H1 (cell line): ENCODE results near the gene CWC27. TPM values are rescaled to one million over a fixed set of nuclear protein-coding genes. Genes with fewer than 3 reads are reported as not detected.

Experiments
- CTCF ChIA-PET: fragments of 300-600 bp; sonication (Branson Sonifier 250); formaldehyde crosslinking; loops from one replicate; lab custom pipeline; 2021; ENCODE audit not compliant: partially characterized antibody; lab: Charles Lee
- POLR2A ChIA-PET: fragments of 300-600 bp; sonication (Branson Sonifier 250); formaldehyde crosslinking; loops from one replicate; lab custom pipeline; 2021; ENCODE audit warnings: inconsistent platforms; ENCODE audit not compliant: partially characterized antibody; lab: Charles Lee
- DNase-seq, 2 experiments: peaks; one replicate each; pipeline versions ENCODE4 v3.0.0 to v3.0.0-alpha.2; 2010 to 2022; ENCODE audit warnings: low spot score in 2 of 2, low read depth in 1 of 2, mixed read lengths in 1 of 2
- FAIRE-seq: peaks from 2 replicates; lab custom pipeline; 2011; peaks lifted over from hg19 to GRCh38; lab: Jason Lieb, UNC
- H2AFZ ChIP-seq: 2 replicates; pipeline ENCODE4 v1.8.1; 2012; ENCODE audit warnings: low read length, inconsistent platforms
- H2AK5ac ChIP-seq: 2 replicates; pipeline ENCODE4 v1.6.1; 2013; ENCODE audit warnings: low read depth, low read length
- H2BK120ac ChIP-seq: replicated peaks from 2 replicates; pipeline ENCODE3; 2013; ENCODE audit warnings: low read depth, low read length, inconsistent platforms
- H2BK12ac ChIP-seq: 2 replicates; pipeline ENCODE4 v1.6.1; 2013; ENCODE audit warnings: low read depth, low read length
- H2BK15ac ChIP-seq: 2 replicates; pipeline ENCODE4 v1.6.1; 2013; ENCODE audit warnings: low read length
- H2BK20ac ChIP-seq: 2 replicates; pipeline ENCODE4 v1.6.1; 2013; ENCODE audit warnings: low read length
- H2BK5ac ChIP-seq: 2 replicates; pipeline ENCODE4 v1.6.1; 2013; ENCODE audit warnings: low read depth, low read length
- H3K14ac ChIP-seq: 2 replicates; pipeline ENCODE4 v1.6.1; 2013; ENCODE audit warnings: inconsistent platforms; ENCODE audit not compliant: insufficient read length
- H3K18ac ChIP-seq: 2 replicates; pipeline ENCODE4 v1.6.1; 2013; ENCODE audit warnings: low read length; ENCODE audit errors: extremely low read depth
- H3K23ac ChIP-seq: 2 replicates; pipeline ENCODE4 v1.6.1; 2013; ENCODE audit warnings: inconsistent platforms; ENCODE audit not compliant: insufficient read length
- H3K23me2 ChIP-seq: 2 replicates; pipeline ENCODE4 v1.6.1; 2013; ENCODE audit warnings: low read depth, low read length
- H3K27ac ChIP-seq: 2 replicates; pipeline ENCODE4 v1.6.1; 2011; ENCODE audit warnings: low read depth, low read length, inconsistent platforms
- H3K27me3 ChIP-seq, 4 experiments: replicated peaks in 1 of 4; 1 replicate in 1 of 4; 2 replicates in 3 of 4; pipeline versions ENCODE4 v1.6.1 to v1.8.1; 2011 to 2013; ENCODE audit warnings: low read length in 3 of 4, mild to moderate bottlenecking in 3 of 4, inconsistent platforms in 2 of 4, mixed read lengths in 2 of 4, moderate library complexity in 1 of 4; ENCODE audit not compliant: control insufficient read depth in 3 of 4, insufficient read depth in 3 of 4; ENCODE audit errors: extremely low read depth in 1 of 4
- H3K36me3 ChIP-seq, 4 experiments: 2 replicates each; pipeline versions ENCODE4 v1.6.1 to v1.8.1; 2011 to 2013; ENCODE audit warnings: mild to moderate bottlenecking in 4 of 4, low read length in 3 of 4, moderate library complexity in 2 of 4, control low read depth in 1 of 4, inconsistent platforms in 1 of 4; ENCODE audit not compliant: insufficient read depth in 4 of 4, control insufficient read depth in 2 of 4
- H3K4ac ChIP-seq: replicated peaks from 2 replicates; pipeline ENCODE3; 2013; ENCODE audit warnings: low read length, low read depth, mixed read lengths, inconsistent platforms; ENCODE audit not compliant: insufficient read length
- H3K4me1 ChIP-seq, 4 experiments: replicated peaks in 1 of 4; 1 replicate in 1 of 4; 2 replicates in 3 of 4; pipeline versions ENCODE4 v1.6.1 to v1.8.1; 2011 to 2013; ENCODE audit warnings: low read length in 3 of 4, inconsistent platforms in 2 of 4, mixed read lengths in 1 of 4; ENCODE audit not compliant: insufficient read depth in 4 of 4, control insufficient read depth in 3 of 4
- H3K4me2 ChIP-seq, 2 experiments: 2 replicates each; pipeline versions ENCODE4 v1.6.1 to v1.8.1; 2011 to 2013; ENCODE audit warnings: low read depth in 2 of 2, low read length in 2 of 2, control low read depth in 1 of 2, inconsistent platforms in 1 of 2, mild to moderate bottlenecking in 1 of 2; ENCODE audit not compliant: insufficient read depth in 1 of 2
- H3K4me3 ChIP-seq, 4 experiments: fragments of 200-600, 300-600 bp in 1 of 4; sonication (generic), shearing (Covaris generic), sonication (Bioruptor Twin) in 1 of 4; 2 replicates each; pipeline versions ENCODE4 v1.5.1 to v1.8.1; 2011 to 2016; ENCODE audit warnings: low read length in 4 of 4, low read depth in 3 of 4, control low read depth in 2 of 4, inconsistent platforms in 2 of 4, mild to moderate bottlenecking in 2 of 4, mixed read lengths in 1 of 4, moderate library complexity in 1 of 4; ENCODE audit not compliant: insufficient read depth in 2 of 4; ENCODE audit errors: extremely low read depth in 1 of 4
- H3K56ac ChIP-seq: replicated peaks from 2 replicates; pipeline ENCODE3; 2013; ENCODE audit warnings: low read depth, mild to moderate bottlenecking, mixed read lengths, low read length, inconsistent platforms; ENCODE audit not compliant: insufficient read length
- H3K79me1 ChIP-seq: 2 replicates; pipeline ENCODE4 v1.6.1; 2013; ENCODE audit warnings: low read depth, low read length, control low read depth
- H3K79me2 ChIP-seq, 2 experiments: 2 replicates each; pipeline versions ENCODE4 v1.6.1 to v1.8.1; 2012 to 2013; ENCODE audit warnings: low read length in 2 of 2, mild to moderate bottlenecking in 2 of 2, inconsistent platforms in 1 of 2; ENCODE audit not compliant: insufficient read depth in 2 of 2, control insufficient read depth in 1 of 2
- H3K9ac ChIP-seq, 4 experiments: replicated peaks in 1 of 4; 1 replicate in 1 of 4; 2 replicates in 3 of 4; pipeline versions ENCODE4 v1.6.1 to v1.8.1; 2011 to 2013; ENCODE audit warnings: low read depth in 3 of 4, low read length in 3 of 4, control low read depth in 2 of 4, mild to moderate bottlenecking in 2 of 4, moderate library complexity in 2 of 4, inconsistent platforms in 1 of 4; ENCODE audit errors: extremely low read depth in 1 of 4
- H3K9me3 ChIP-seq, 2 experiments: 2 replicates each; pipeline versions ENCODE4 v1.6.1 to v1.8.1; 2012 to 2013; ENCODE audit warnings: mild to moderate bottlenecking in 2 of 2, moderate library complexity in 2 of 2, control low read depth in 1 of 2, inconsistent platforms in 1 of 2, low read depth in 1 of 2, low read length in 1 of 2, mixed read lengths in 1 of 2; ENCODE audit not compliant: insufficient read depth in 2 of 2
- H4K20me1 ChIP-seq, 2 experiments: replicated peaks in 1 of 2; 2 replicates each; pipeline versions ENCODE3 to v1.8.1; 2011 to 2013; ENCODE audit warnings: inconsistent platforms in 2 of 2, low read length in 2 of 2, mild to moderate bottlenecking in 1 of 2; ENCODE audit not compliant: insufficient read depth in 2 of 2, control insufficient read depth in 1 of 2
- H4K5ac ChIP-seq: 2 replicates; pipeline ENCODE4 v1.6.1; 2013; ENCODE audit warnings: low read length, low read depth, mixed read lengths, inconsistent platforms; ENCODE audit not compliant: insufficient read length
- H4K8ac ChIP-seq: 2 replicates; pipeline ENCODE4 v1.8.0; 2013; ENCODE audit warnings: mild to moderate bottlenecking, moderate library complexity, low read length, inconsistent platforms; ENCODE audit not compliant: insufficient read depth; ENCODE audit errors: extremely low read depth
- H4K91ac ChIP-seq: replicated peaks from 2 replicates; pipeline ENCODE3; 2013; ENCODE audit warnings: low read length, mixed read lengths, inconsistent platforms; ENCODE audit not compliant: insufficient read length
- BACH1 ChIP-seq: IDR thresholded peaks from 2 replicates; pipeline ENCODE4 v1.6.1; 2012; ENCODE audit warnings: low read length, improper control_type of control experiment
- BCL11A ChIP-seq, 2 experiments: IDR thresholded peaks; one replicate each; pipeline ENCODE4 v1.6.1; 2011; ENCODE audit warnings: low read depth in 2 of 2, low read length in 2 of 2, mild to moderate bottlenecking in 2 of 2
- EGR1 ChIP-seq: IDR thresholded peaks from 2 replicates; pipeline ENCODE4 v1.6.1; 2011; ENCODE audit warnings: low read depth, low read length, borderline replicate concordance
- EZH2 ChIP-seq: fragments of 200-600 bp; sonication (generic); IDR thresholded peaks from 2 replicates; pipeline ENCODE4 v1.7.1; 2012; ENCODE audit warnings: low read depth, mild to moderate bottlenecking, moderate library complexity, low read length, inconsistent platforms; ENCODE audit not compliant: severe bottlenecking
- KDM5A ChIP-seq: fragments of 200-600 bp; IDR thresholded peaks from 2 replicates; pipeline ENCODE4 v1.7.1; 2012; ENCODE audit warnings: mild to moderate bottlenecking, low read length, inconsistent platforms, mixed read lengths
- POLR2AphosphoS5 ChIP-seq: IDR thresholded peaks from 2 replicates; pipeline ENCODE4 v1.6.1; 2011; ENCODE audit warnings: low read depth, low read length
- POU5F1 ChIP-seq: IDR thresholded peaks from 2 replicates; pipeline ENCODE4 v1.6.1; 2011; ENCODE audit warnings: low read depth, mild to moderate bottlenecking, low read length, moderate library complexity
- RFX5 ChIP-seq: IDR thresholded peaks from 2 replicates; pipeline ENCODE4 v1.6.1; 2011; ENCODE audit warnings: low read depth, low read length, improper control_type of control experiment, borderline replicate concordance
- SIRT6 ChIP-seq: IDR thresholded peaks from one replicate; pipeline ENCODE4 v1.7.1; 2012; ENCODE audit warnings: low read length, inconsistent platforms
- SRF ChIP-seq: IDR thresholded peaks from 2 replicates; pipeline ENCODE4 v1.6.1; 2011; ENCODE audit warnings: mild to moderate bottlenecking, low read depth, low read length, moderate library complexity
- WGBS, 2 experiments: shearing (Covaris generic) in 1 of 2; methylation state at CpG; one replicate each; pipeline versions ENCODE4 v1.1.6 to v1.1.7; 2013 to 2015; ENCODE audit warnings: low lambda C conversion rate in 2 of 2, mixed read lengths in 2 of 2, inconsistent platforms in 1 of 2, low coverage in 1 of 2, missing lambda C conversion rate in 1 of 2; ENCODE audit not compliant: insufficient replicate concordance in 2 of 2, insufficient coverage in 1 of 2, insufficient read length in 1 of 2; ENCODE audit errors: extremely low coverage in 1 of 2, missing lambda C conversion rate in 1 of 2; 5-methylcytosine and 5-hydroxymethylcytosine counted together
- polyA plus RNA-seq, 7 experiments: library from polyadenylated mRNA; depleted of rRNA in 3 of 7; stranded (reverse) in 5 of 7; unstranded in 2 of 7; fragments of >200 nt in 5 of 7; fragments of 200-250 nt in 2 of 7; gene quantifications; 1 replicate in 5 of 7; 2 replicates in 1 of 7; 4 replicates in 1 of 7; pipeline versions ENCODE4 v1.2.1 to v1.2.3, GENCODE V29; 2011 to 2013; ENCODE audit warnings: missing spikeins in 2 of 7, mixed read lengths in 2 of 7
- total RNA-seq: library from RNA; stranded (reverse); fragmentation: NEBNext Ultra II Directional; extraction: Animal tissue kit (Norgen Biotek cat#: 25700); gene quantifications from 2 replicates; pipeline ENCODE4 v1.2.1, GENCODE V29; 2021
- TF ChIP-seq, protein P1 (sequence below), 3 experiments: IDR thresholded peaks; 1 replicate in 2 of 3; 2 replicates in 1 of 3; pipeline versions ENCODE4 v1.5.1 to v1.6.1; 2011; ENCODE audit warnings: low read length in 3 of 3, mild to moderate bottlenecking in 3 of 3, inconsistent platforms in 2 of 3, low read depth in 1 of 3, moderate library complexity in 1 of 3; ENCODE audit not compliant: insufficient read depth in 1 of 3; ENCODE audit errors: control extremely low read depth in 1 of 3
- TF ChIP-seq, protein P2 (sequence below): IDR thresholded peaks from 2 replicates; pipeline ENCODE4 v1.6.1; 2012; ENCODE audit warnings: inconsistent platforms

The CWC27 gene
- total and polyA plus RNA-seq, 2 of the 8 experiments (the other 6 are each of a cell fraction or from before 2014, with no cell fraction given): 24.9 to 43.4 TPM

DNA sequence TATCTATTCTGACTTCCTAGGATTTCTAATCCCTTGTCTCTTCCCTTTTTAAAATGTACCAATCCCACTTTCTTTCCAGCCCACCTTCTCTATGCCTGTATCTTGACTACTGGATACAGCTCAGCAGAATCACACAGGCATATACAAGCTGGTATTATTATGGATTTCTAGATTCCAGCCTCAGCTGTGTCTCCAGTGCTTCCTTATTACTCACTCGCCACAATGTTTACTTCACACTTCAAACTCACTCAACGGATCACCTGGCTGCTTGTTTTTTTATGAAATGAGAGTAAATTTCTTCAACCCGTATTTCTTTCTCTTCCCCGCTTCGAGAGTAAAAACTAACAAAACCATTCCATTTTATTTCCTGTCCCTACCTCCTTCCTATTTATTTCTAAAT, 38.8 kb downstream of the CWC27 start:
- Histone ChIP-seq H3K79me1 (no peaks in the 10 kb centered on the region), H4K91ac (no peak overlapping the region), H3K23ac (no peak overlapping the region), H3K56ac (no peak overlapping the region), H4K8ac (no peak overlapping the region), H3K27me3 (no peaks in the 10 kb centered on the region), H3K79me2 (no peaks in the 10 kb centered on the region), H3K23me2 (no peaks in the 10 kb centered on the region), H3K9ac (no peak overlapping the region), H2AK5ac (no peak overlapping the region), H4K20me1 (no peaks in the 10 kb centered on the region), H3K27ac (no peak overlapping the region), H2BK120ac (no peak overlapping the region), H3K18ac (no peak overlapping the region), H3K4me1 (no peaks in the 10 kb centered on the region), H3K36me3 (peaks cover 0 to 13% (median 0%) of the 10 kb centered on the region in 4 experiments; a peak in 2 of 8 replicates), H2BK12ac (no peak overlapping the region), H4K5ac (no peak overlapping the region), H2BK20ac (no peak overlapping the region), H3K9me3 (no peaks in the 10 kb centered on the region), H3K14ac (no peak overlapping the region), H3K4me3 (no peak overlapping the region), H2BK15ac (no peak overlapping the region), H3K4me2 (no peak overlapping the region), H2AFZ (no peak overlapping the region), H3K4ac (no peak overlapping the region), H2BK5ac (no peak overlapping the region)
- FAIRE-seq: no peak
- no peak for DNase-seq
- ChIA-PET CTCF (interaction anchor here (1.0 to 1.6 kb wide), 3 partner anchors 674 to 755 kb away, joined by 3 to 4 read pairs (median 3); partner anchors contain the start of genes ADAMTS6, CENPK and PPWD1), POLR2A (no interaction called here)
- WGBS, 2 experiments: 79 to 100% methylated on average over 2 to 5 of the region's 5 CpGs
- no peak for TF ChIP-seq RFX5
- no peak for TF ChIP-seq EGR1
- no peak for TF ChIP-seq SIRT6
- TF ChIP-seq POLR2AphosphoS5: no peak
- TF ChIP-seq KDM5A: no peak
- no peak for TF ChIP-seq BCL11A (IDR thresholded peaks at IDR 0.05; ENCODE audit: low read depth in 2 of 2, low read length in 2 of 2)
- TF ChIP-seq EZH2: no peak
- no peak for TF ChIP-seq BACH1
- TF ChIP-seq, protein P1, sequence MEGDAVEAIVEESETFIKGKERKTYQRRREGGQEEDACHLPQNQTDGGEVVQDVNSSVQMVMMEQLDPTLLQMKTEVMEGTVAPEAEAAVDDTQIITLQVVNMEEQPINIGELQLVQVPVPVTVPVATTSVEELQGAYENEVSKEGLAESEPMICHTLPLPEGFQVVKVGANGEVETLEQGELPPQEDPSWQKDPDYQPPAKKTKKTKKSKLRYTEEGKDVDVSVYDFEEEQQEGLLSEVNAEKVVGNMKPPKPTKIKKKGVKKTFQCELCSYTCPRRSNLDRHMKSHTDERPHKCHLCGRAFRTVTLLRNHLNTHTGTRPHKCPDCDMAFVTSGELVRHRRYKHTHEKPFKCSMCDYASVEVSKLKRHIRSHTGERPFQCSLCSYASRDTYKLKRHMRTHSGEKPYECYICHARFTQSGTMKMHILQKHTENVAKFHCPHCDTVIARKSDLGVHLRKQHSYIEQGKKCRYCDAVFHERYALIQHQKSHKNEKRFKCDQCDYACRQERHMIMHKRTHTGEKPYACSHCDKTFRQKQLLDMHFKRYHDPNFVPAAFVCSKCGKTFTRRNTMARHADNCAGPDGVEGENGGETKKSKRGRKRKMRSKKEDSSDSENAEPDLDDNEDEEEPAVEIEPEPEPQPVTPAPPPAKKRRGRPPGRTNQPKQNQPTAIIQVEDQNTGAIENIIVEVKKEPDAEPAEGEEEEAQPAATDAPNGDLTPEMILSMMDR (IDR thresholded peaks at IDR 0.05; ENCODE audit: control extremely low read depth in 1 of 3, insufficient read depth in 1 of 3, low read depth in 1 of 3, low read length in 3 of 3): no peak
- TF ChIP-seq, protein P2, sequence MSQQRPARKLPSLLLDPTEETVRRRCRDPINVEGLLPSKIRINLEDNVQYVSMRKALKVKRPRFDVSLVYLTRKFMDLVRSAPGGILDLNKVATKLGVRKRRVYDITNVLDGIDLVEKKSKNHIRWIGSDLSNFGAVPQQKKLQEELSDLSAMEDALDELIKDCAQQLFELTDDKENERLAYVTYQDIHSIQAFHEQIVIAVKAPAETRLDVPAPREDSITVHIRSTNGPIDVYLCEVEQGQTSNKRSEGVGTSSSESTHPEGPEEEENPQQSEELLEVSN: no peak
- no peak for TF ChIP-seq SRF
- TF ChIP-seq POU5F1: no peak
